ENCODE measurements around the gene NDE1. TPM values are rescaled to one million over a fixed set of nuclear protein-coding genes. Genes with fewer than 3 reads are reported as not detected.

NDE1 gene
- total RNA-seq, 4 donors from 2014 or later: 15.1 to 323 (median 36.1) TPM

DNA sequence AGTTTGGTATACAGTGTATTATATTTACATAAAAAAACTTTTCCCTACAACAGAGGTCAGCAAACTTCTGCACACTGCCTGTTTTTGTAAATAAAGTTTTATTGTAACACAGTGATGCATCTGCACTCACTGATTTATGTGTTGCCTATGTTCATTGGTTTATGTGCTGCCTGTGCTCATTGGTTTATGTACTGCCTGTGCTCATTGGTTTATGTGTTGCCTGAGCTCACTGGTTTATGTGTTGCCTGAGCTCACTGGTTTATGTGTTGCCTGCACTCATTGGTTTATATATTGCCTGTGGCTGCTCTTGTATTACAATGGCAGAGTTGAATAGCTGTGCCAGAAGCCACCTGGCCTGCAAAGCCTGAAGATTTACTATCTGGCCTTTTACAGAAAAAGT is 125.2 kb downstream of the NDE1 start:
- no peaks in the 10 kb centered on the region for H3K4me1 ChIP-seq
- no peaks in the 10 kb centered on the region for H3K27me3 ChIP-seq
- no peaks in the 10 kb centered on the region for H3K36me3 ChIP-seq
- TF ChIP-seq POLR2A (IDR thresholded peaks at IDR 0.05): no peak
- TF ChIP-seq, protein P1, sequence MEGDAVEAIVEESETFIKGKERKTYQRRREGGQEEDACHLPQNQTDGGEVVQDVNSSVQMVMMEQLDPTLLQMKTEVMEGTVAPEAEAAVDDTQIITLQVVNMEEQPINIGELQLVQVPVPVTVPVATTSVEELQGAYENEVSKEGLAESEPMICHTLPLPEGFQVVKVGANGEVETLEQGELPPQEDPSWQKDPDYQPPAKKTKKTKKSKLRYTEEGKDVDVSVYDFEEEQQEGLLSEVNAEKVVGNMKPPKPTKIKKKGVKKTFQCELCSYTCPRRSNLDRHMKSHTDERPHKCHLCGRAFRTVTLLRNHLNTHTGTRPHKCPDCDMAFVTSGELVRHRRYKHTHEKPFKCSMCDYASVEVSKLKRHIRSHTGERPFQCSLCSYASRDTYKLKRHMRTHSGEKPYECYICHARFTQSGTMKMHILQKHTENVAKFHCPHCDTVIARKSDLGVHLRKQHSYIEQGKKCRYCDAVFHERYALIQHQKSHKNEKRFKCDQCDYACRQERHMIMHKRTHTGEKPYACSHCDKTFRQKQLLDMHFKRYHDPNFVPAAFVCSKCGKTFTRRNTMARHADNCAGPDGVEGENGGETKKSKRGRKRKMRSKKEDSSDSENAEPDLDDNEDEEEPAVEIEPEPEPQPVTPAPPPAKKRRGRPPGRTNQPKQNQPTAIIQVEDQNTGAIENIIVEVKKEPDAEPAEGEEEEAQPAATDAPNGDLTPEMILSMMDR (IDR thresholded peaks at IDR 0.05): no peak
- no peak for DNase-seq
- H3K27ac ChIP-seq: no peak overlapping the region
- no peak overlapping the region for H3K4me3 ChIP-seq
- H3K9me3 ChIP-seq: no peaks in the 10 kb centered on the region

DNA sequence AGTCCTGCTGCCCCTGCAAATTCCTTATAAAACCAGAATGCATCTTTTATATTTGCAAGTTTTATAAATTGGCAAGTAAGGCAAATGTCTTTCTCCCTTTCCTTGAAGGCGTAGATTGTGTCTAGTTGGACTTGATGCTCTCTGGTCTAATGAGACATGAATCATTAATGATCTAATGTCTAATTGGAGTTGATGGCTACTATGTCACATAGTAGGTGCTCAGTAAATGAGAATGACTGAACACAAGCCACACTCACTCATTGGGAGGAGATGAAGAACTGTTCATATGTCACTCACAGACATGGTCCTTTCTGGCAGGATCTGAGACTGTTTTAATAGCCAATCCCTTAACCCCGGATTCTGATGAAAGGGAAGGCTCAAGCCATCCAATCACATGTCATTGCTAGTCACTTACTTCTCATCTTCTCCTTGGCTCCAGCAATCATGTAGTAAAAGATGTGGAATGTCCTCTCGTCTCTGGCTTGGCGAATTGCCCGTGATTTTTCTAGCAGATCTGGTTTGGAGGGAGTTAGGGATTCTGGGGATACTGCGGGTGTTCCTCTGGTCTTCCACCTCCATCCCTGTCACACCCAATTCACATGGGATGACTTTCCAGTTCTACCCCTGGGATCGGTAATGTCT is 125.7 kb downstream of the NDE1 start:
- Histone ChIP-seq H3K27me3 (no peaks in the 10 kb centered on the region), H3K27ac (peak overlapping the region in 1 of 4 donors; percentile 3), H3K4me3 (no peak overlapping the region), H3K4me1 (no peaks in the 10 kb centered on the region), H3K9me3 (no peaks in the 10 kb centered on the region), H3K36me3 (no peaks in the 10 kb centered on the region)
- DNase-seq: no peak
- no peak for TF ChIP-seq POLR2A (IDR thresholded peaks at IDR 0.05)
- TF ChIP-seq, protein P1 (IDR thresholded peaks at IDR 0.05): no peak

Other genes with a start within 250 kb of the NDE1 start
- gene BMERB1, start 215.7 kb upstream of the NDE1 start, total RNA-seq: 10 to 100 TPM in 3 of 4 donors, 1 to 10 TPM in 1; 7.0 to 47.9 (median 15.0) TPM
- 10 to 100 TPM; 39.1 to 74.3 (median 52.1) TPM for gene MARF1, start 7.1 kb upstream of the NDE1 start, total RNA-seq
- gene MYH11, start 206.8 kb downstream of the NDE1 start, total RNA-seq: 100 to 1,000 TPM in 2 of 4 donors, 10 to 100 TPM in 2; 39.2 to 248 (median 131) TPM
- gene CEP20, start 238.4 kb downstream of the NDE1 start, total RNA-seq: 10 to 100 TPM; 13.5 to 33.0 (median 17.4) TPM